ENCODE results near the gene SH3RF3.

The SH3RF3 gene

GRCh38 chr2:109513749-109514588, 385.0 kb downstream of the SH3RF3 start:
- DNase-seq = no peak

DNA sequence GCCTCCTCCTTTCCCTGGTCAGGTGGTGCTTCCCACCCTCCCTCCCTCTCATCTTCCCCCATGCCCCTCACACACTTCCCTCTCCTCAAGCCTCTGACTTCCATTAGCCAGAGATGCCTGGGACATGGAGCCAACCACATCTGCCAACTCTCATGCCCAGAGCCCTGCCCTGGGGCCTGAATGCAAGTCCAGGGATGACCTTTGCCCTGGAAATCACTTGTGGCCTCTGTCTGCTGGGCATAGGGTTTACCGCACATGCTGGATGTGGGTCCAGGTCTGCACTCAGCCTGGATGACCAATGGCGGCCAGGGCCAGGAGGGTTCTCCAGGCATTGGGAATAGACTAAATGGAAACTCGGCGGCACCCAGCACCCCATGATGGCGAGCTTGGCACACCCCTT, 385.9 kb downstream of the SH3RF3 start:
- DNase-seq = no peak

- DNase-seq = peak in 1 of 2 experiments; percentile 60
Measured at GRCh38 chr2:109516445-109517117, 387.6 kb downstream of the SH3RF3 start.

- DNase-seq = no peak
Measured at GRCh38 chr2:109517118-109517889, 388.3 kb downstream of the SH3RF3 start.

DNA sequence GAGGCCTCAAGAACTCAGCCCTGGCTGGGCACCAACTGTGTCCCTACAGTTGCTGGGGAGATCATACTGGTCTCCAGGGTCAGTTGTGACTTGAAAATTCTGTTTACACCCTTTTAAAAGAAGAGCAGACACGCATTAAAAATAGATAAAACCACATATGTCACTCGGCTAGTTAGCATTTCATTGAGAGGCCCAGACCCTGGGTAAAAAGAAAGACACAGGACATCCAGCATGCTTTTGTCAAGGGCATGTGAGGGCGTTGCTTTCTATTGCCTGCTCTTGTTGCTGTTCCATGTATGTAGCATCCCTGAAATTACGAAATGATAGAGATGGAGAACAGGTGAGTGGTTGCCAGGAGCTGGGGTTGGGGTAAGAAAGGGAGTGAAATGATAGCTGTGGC, 390.5 kb downstream of the SH3RF3 start:
- no peak for DNase-seq

GRCh38 chr2:109521233-109522062, 392.4 kb downstream of the SH3RF3 start:
- peak; percentile 57 to 79 for DNase-seq

- DNase-seq = no peak
Measured at GRCh38 chr2:109522063-109522374, 393.0 kb downstream of the SH3RF3 start.

- no peak for DNase-seq
Measured at GRCh38 chr2:109523121-109523520, 394.1 kb downstream of the SH3RF3 start.

DNA sequence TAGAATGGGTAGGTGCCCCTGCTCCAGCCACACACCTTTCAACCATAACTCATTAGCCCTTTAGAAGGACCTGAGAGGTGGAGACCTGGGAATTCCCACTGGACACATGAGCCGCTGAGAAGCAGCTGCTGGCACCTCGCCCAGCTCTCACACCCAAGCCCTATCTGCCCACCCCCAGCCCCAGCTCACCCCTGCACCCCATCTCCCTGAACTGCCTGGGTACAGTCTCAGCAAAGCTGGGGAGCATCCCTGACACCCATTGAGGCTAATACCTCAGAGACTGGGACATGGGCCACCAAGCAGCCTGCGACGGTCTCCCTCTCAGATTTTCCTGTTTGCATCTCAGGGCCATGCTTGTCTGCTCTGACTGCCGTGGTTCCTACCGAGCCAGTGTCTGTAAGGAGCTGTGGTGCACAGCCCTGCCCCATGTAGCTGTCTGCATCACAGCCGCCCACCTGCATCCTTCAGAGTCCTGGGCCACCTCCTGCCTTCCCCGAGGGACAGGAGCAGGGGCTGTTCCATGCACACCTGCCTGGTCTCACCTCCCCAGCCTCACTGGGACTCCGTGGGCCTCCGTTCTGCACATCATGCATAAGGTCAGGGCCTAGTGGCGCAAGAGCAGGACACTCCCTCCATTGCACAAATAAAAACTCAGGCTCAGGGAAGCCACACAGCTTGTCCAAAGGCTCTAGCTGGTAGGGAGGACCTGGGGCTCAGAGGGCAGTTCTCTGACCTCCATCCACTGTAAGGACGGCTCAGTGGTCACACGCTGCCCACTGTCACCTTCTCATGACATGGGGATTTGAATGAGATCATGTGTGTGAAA, 394.7 kb downstream of the SH3RF3 start:
- DNase-seq = no peak

DNA sequence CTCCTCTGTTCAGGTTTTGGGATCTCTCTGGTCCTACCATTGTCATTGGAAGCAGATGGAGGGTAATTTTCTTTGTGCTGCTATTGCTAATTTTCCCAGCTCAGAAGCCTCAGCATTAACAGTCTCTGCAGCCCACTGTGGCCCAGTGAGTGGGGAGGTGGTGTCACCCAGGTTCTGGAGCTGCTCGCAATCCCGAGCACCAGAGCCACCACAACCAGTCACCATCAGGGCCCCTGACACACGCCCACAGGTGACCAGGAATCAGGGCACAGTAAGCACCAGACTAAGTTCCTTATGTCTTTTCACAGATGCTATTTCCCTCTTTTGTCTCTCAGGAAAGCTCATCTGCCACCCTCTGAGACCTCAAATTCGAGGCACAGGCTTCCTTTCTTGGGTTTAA, 396.8 kb downstream of the SH3RF3 start:
- DNase-seq = no peak

- DNase-seq = no peak
Measured at GRCh38 chr2:109526442-109526970, 397.5 kb downstream of the SH3RF3 start.

- DNase-seq = no peak
Measured at GRCh38 chr2:109527079-109527478, 398.1 kb downstream of the SH3RF3 start.

DNA sequence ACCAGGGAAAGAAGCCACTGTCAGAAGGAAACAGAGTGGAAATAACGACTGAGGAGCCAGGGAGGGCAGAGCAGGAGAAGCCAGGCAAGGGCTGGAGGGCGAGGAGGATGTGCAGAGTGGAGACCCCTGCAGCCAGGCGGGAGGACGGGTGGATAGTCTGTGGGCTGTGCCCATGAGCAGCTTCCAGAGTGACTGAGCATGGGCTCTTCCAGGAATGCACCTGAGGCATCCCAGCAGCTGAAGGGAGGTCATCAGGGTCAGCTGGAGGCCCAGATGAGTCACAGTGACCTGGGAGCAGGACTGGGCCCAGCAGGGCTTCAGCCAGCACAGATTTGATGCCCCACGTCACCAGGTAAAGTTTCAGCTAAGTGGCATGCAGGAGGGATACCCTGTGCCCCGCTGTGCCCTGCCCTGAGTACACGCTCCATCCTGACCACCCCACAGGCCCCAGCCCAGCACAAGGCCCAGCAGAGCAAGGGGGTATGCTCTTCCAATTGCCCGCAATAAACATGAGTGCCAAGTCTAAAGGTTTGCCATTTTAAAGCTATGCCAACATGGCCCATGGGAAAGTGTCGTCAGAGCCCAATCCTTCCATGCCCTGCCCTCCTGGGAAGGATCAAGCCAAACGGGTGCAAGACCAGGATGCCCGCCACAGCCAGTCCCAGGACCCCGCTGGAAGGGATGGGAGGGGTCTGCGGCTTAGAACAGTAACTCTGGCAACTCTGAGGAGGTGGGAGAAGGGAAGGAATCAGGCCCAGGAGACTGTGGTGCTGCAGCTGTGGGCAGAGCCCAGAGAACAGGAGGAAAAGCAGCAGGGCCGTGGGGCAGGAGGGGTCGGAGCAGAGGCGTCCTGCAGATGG, 399.1 kb downstream of the SH3RF3 start:
- no peak for DNase-seq

- no peak for DNase-seq
Measured at GRCh38 chr2:109528811-109529501, 400.0 kb downstream of the SH3RF3 start.

- no peak for DNase-seq
Measured at GRCh38 chr2:109529532-109530449, 400.8 kb downstream of the SH3RF3 start.

DNA sequence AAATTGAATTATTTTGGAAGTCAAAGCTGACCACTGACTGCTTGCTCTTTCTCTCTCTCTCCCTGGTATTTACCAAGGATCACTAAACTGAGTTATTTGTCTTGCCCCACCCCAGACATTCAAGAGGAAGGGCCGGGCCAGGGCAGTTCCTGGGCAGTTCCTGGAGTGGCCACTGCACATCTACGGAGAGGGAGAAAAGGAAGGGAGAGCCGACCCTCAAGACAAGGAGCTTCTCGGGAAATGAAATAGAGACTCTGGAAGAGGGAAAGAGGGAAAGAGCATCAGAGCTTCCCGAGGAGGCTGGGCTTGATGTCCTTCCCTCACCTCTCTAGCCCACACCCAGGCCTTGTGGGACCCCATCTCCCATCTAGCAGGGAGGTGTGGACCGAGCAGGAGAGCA, 401.7 kb downstream of the SH3RF3 start:
- no peak for DNase-seq

- DNase-seq = peak in 1 of 2 experiments; percentile 58
Measured at GRCh38 chr2:109531221-109531620, 402.2 kb downstream of the SH3RF3 start.

DNA sequence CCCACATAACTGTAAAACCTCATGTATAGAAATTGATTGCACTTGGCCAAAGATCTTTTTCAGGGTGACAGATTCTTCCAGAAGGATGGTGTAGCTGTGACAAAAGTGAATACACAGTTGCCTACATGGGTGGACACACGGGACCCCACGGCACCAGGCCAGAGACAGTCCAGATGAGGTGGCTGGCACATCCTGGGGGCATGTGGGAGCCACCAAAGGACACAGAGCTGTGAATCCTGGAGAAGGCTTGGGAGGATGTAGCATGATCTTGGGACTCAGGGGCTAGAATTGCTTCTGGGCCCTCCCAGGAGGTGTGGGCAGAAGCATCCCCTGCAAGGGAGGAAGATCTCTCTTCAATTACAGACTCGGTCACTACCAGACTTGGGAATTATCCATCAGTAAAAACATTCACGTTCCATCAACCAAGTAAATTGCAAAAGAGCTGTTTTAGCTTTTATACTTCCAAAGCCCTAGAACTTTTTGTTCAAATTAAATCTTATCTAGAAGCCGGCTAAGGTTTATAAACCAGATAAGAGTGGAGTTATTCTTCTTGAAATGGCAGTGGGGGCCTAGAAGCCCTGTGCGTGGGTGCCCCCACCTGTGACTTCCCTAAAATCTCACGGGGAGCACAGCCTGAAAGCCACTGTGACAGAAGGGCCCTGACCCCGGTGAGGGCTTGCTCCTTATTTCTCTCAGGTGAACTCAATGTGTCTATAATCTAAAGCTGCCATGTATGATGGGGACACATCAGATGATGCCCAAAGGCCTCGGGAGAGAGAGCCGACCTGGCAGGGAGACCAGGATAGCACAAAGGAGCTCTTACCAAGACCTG, 403.1 kb downstream of the SH3RF3 start:
- DNase-seq = no peak

Data from NCI-H524 (cell line).